MG63 (cell line): ENCODE measurements around the gene SLC2A4. TPM values are rescaled to one million over a fixed set of nuclear protein-coding genes. Genes with fewer than 3 reads are reported as not detected.
"Not testable (repeated sequence)": the region's sequence is repeated elsewhere in the genome, so short reads cannot be mapped to it uniquely, and the experiment has no call there.

Experiments
- DNase-seq: peaks from one replicate; pipeline ENCODE4 v3.0.0-alpha.2; 2020
- H3K27me3 ChIP-seq: fragments of 250-450 bp; sonication (Bioruptor Pico); 2 replicates; pipeline ENCODE4 v1.5.1; 2020; ENCODE audit warnings: mild to moderate bottlenecking, moderate library complexity
- H3K36me3 ChIP-seq: fragments of 250-450 bp; sonication (Bioruptor Pico); 2 replicates; pipeline ENCODE4 v1.5.1; 2020; ENCODE audit warnings: mild to moderate bottlenecking, moderate library complexity
- H3K4me3 ChIP-seq: fragments of 250-450 bp; sonication (Bioruptor Pico); 2 replicates; pipeline ENCODE4 v1.5.1; 2020; ENCODE audit warnings: mild to moderate bottlenecking, moderate library complexity
- H3K9me3 ChIP-seq: fragments of 250-450 bp; sonication (Bioruptor Pico); 2 replicates; pipeline ENCODE4 v1.5.1; 2020; ENCODE audit warnings: mild to moderate bottlenecking, moderate library complexity
- total RNA-seq: library from RNA; depleted of rRNA; stranded (reverse); fragments of >200 nt; shearing (Covaris generic); gene quantifications from 2 replicates; pipeline ENCODE4 v1.2.3, GENCODE V29; 2014; ENCODE audit warnings: low replicate concordance

Gene SLC2A4
- total RNA-seq, 1 experiment from 2014 or later: not detected

GRCh38 chr17:7241783-7242716 lies 39.5 kb upstream of the SLC2A4 start, which contains the start of gene GABARAP:
Gene GABARAP, minus strand, starts transcription at chr17:7242449. Its CDS starts 119 bp downstream, at chr17:7242330.
- DNase-seq: peak; percentile 80
- no peaks in the 10 kb centered on the region for H3K27me3 ChIP-seq
- H3K9me3 ChIP-seq: no peaks in the 10 kb centered on the region
- H3K36me3 ChIP-seq: peaks cover 29% of the 10 kb centered on the region
- peak within 1 kb of the TSS; percentile 91 for H3K4me3 ChIP-seq

- H3K9me3 ChIP-seq: no peaks in the 10 kb centered on the region
- DNase-seq: peak; percentile 87
- peaks cover 24% of the 10 kb centered on the region for H3K36me3 ChIP-seq
- no peaks in the 10 kb centered on the region for H3K27me3 ChIP-seq
- H3K4me3 ChIP-seq: peak overlapping the region; percentile 91
Observed at GRCh38 chr17:7242717-7243452, 38.6 kb upstream of the SLC2A4 start.

DNA sequence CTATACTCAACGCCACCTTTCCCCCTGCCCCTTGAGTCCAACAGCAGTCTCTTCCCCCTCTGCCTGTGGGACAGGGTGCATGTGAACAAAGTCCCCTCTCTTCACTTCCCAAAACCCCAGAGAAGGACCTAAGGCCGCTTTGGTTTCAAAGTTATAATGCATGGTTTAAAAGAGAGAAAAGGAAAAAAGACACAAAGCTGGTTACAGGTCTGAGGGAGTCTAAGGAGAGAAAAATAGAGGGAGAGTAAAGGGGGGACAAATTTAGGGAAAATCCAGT lies 38.1 kb upstream of the SLC2A4 start:
- Histone ChIP-seq H3K9me3 (no peaks in the 10 kb centered on the region), H3K27me3 (no peaks in the 10 kb centered on the region)
- no peak for DNase-seq

DNA sequence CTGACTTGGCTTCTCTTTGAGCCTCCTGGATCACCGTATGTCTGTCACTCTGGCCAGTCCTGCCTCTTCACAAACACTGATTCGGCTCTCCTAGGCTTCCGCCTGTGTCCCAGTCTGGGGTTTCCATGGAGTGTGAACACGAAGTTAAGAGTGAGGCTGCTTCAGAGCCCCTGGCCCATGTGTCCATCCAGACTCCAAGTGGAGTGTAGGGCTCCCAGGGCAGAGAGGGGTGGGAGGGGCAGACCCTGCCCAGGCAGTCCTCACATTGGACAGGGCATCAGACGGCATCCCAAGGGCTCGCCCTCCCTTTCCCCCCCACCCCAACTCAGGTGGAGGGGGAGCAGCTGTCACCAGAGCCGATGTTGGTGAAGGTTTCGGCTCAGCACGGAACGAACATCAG lies 37.7 kb upstream of the SLC2A4 start:
- H3K9me3 ChIP-seq, H3K27me3 ChIP-seq, DNase-seq, H3K4me3 ChIP-seq: not testable (repeated sequence)
- H3K36me3 ChIP-seq: peaks cover 24% of the 10 kb centered on the region

More for the DNA sequence above, 38.1 kb upstream of the SLC2A4 start:
- peak overlapping the region; percentile 91 for H3K4me3 ChIP-seq
- H3K36me3 ChIP-seq: peaks cover 24% of the 10 kb centered on the region

DNA sequence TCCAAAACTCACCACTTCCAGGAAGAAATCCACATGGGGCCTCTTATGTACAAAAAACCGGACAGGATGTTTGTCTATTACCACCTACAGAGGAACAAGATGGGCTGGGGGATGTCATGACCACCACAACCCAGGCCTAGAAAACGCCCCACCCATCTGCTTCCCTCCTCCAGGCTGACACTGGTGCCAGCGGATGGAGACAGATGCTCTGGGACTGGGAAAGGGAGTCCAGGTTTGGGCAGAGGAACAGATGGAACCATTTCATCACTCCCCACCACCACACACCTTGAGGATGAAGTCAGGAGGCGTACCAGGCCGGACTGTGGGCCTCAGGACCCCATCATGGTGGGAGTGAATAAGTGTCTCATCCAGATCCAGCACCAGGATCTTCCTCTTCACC lies 34.7 kb upstream of the SLC2A4 start:
- H3K27me3 ChIP-seq: no peaks in the 10 kb centered on the region
- no peak for DNase-seq
- H3K4me3 ChIP-seq: no peak overlapping the region
- H3K36me3 ChIP-seq: peaks cover 13% of the 10 kb centered on the region
- H3K9me3 ChIP-seq: no peaks in the 10 kb centered on the region

GRCh38 chr17:7248796-7249195 lies 32.7 kb upstream of the SLC2A4 start:
- no peak overlapping the region for H3K4me3 ChIP-seq
- H3K27me3 ChIP-seq: no peaks in the 10 kb centered on the region
- peaks cover 13% of the 10 kb centered on the region for H3K36me3 ChIP-seq
- no peak for DNase-seq
- H3K9me3 ChIP-seq: no peaks in the 10 kb centered on the region

DNA sequence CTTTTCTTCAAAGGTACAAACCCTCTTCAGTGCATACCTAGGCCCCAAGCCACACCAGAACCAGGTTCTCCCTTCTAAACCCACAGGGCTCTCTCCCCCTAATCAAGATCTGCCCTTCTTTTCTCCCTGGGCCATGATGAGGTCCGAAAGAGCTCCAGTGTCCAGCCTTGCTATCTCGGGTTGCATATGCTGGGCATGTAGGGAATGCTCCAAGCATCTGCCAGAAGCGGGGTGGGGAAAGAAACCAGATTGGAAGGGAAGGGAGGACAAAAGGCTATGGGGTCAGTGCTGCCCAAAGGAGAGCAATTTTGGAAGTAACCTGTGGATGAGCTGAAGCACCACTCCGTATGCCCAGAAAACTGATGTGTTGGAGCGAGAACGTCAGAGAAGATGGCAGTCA lies 32.3 kb upstream of the SLC2A4 start:
- peaks cover 15% of the 10 kb centered on the region for H3K36me3 ChIP-seq
- H3K9me3 ChIP-seq: no peaks in the 10 kb centered on the region
- H3K27me3 ChIP-seq: no peaks in the 10 kb centered on the region
- no peak for DNase-seq
- H3K4me3 ChIP-seq: no peak overlapping the region

DNA sequence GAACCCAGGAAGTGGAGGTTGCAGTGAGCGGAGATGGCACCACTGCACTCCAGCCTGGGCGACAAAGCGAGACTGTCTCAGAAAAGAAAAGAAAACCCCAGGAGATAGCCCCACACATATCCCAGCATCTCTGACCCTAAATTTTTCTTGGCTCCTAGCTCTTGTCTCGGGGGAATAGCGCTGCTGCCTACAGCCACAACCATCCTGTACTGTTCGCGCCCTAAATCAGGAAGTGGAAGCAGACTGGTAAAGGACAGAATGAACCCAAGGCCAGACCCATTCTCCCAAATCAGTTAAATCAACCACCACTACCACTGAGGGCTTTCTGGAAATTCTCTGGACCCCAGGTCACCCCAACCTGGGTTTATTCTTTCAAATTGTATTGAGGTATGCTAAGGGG lies 31.7 kb upstream of the SLC2A4 start:
- H3K9me3 ChIP-seq: no peaks in the 10 kb centered on the region
- DNase-seq: no peak
- H3K36me3 ChIP-seq: peaks cover 20% of the 10 kb centered on the region
- peak overlapping the region; percentile 90 for H3K4me3 ChIP-seq
- no peaks in the 10 kb centered on the region for H3K27me3 ChIP-seq

- H3K4me3 ChIP-seq: peak overlapping the region; percentile 90
- no peaks in the 10 kb centered on the region for H3K27me3 ChIP-seq
- no peaks in the 10 kb centered on the region for H3K9me3 ChIP-seq
- no peak for DNase-seq
- peaks cover 17% of the 10 kb centered on the region for H3K36me3 ChIP-seq
Observed at GRCh38 chr17:7250695-7251627, 30.6 kb upstream of the SLC2A4 start.

DNA sequence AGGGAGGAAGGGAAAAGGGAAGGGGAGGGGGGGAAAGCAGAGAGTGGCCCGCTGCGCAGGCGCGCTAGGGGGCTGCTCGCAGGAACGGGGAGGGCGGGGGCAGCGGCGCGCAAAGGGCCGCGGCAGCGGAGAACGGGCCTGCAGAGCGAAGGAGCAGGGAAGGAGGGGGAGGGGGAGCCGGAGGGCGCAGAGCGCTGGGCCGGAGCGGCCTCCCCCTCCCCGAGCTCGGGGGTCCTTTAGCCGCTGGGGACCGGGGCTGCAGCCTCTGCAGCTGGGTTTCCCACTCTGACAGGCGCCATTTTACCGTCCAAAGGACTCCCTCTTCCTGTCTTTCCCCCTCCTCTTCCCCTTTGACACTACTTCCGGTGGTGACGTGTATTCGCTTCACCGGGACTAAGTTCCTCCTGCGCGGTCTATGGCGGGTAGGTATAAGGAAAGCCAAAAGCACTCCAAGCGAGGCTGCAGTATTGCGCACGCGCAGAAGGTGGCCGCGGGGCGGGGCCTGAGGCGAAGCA lies 29.8 kb upstream of the SLC2A4 start, which contains the start of gene CTDNEP1:
Gene CTDNEP1 (minus strand): TSS at position 74 of the 515 bp plus-strand sequence. CDS start 438 bp downstream, outside the sequence.
- H3K4me3 ChIP-seq: peak within 1 kb of the TSS; percentile 90
- no peaks in the 10 kb centered on the region for H3K9me3 ChIP-seq
- H3K36me3 ChIP-seq: peaks cover 19% of the 10 kb centered on the region
- DNase-seq: peak; percentile 94
- no peaks in the 10 kb centered on the region for H3K27me3 ChIP-seq

- no peaks in the 10 kb centered on the region for H3K27me3 ChIP-seq
- H3K9me3 ChIP-seq: no peaks in the 10 kb centered on the region
- peak within 1 kb of the TSS; percentile 90 for H3K4me3 ChIP-seq
- peak; percentile 91 for DNase-seq
- peaks cover 19% of the 10 kb centered on the region for H3K36me3 ChIP-seq
Observed at GRCh38 chr17:7252176-7253043, 29.1 kb upstream of the SLC2A4 start, which contains the start of gene ELP5. Gene ELP5, plus strand, starts transcription at chr17:7252215. Its CDS starts 336 bp downstream, at chr17:7252551.

DNA sequence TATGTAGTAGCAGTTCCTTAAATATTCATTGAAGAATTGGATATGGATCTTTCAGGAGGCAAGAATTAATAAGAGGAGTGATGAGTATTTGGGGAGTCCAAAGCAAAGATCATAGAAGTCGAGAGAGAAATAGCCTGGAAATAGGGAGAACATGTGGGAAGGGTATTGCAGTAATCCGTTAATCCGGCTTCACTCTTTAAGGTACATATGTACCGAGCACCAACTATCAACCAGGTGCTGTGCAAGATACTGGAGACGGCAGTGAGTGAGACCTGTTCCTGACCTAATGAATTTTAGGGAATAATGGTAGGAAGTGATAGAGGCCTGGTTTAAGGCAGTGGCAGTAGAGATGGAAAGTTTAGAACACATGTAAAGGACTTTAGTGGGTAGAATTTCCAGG lies 28.4 kb upstream of the SLC2A4 start:
- Histone ChIP-seq H3K36me3 (peaks cover 21% of the 10 kb centered on the region), H3K27me3 (no peaks in the 10 kb centered on the region), H3K4me3 (peak overlapping the region; percentile 90), H3K9me3 (no peaks in the 10 kb centered on the region)
- no peak for DNase-seq

- H3K4me3 ChIP-seq: no peak overlapping the region
- DNase-seq: no peak
- H3K36me3 ChIP-seq: peaks cover 26% of the 10 kb centered on the region
- no peaks in the 10 kb centered on the region for H3K27me3 ChIP-seq
- H3K9me3 ChIP-seq: no peaks in the 10 kb centered on the region
Observed at GRCh38 chr17:7254511-7254910, 27.0 kb upstream of the SLC2A4 start.

DNA sequence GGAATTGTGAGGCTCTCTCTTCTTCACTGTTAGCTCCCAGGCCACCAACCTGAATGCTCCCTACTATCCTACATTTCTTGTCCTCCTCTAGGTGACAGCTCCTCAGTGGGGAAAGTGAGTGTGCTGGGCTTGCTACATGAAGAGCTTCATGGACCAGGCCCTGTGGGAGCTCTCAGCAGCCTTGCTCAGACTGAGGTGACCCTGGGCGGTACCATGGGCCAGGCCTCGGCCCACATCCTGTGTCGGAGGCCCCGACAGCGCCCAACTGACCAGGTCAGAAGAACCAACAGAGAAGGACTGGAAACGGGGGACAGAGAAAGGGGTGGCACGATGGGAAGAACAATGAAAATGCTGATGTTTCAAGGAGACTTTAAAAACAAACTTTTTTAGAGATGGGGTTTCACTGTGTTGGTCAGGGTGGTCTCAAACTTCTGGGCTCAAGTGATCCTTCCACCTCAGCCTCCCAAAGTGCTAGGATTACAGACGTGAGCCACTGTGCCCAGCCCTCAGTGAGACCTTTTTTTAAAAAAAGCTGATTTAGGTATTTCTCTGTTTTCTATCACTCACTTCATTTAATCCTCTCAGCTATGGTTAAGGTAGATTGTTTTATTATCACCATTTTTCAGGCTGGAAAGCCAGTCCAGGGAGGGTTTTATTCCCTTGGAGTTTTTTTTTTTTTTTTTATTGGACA lies 24.6 kb upstream of the SLC2A4 start:
- Histone ChIP-seq H3K4me3 (no peak overlapping the region), H3K27me3 (no peaks in the 10 kb centered on the region), H3K36me3 (peaks cover 26% of the 10 kb centered on the region), H3K9me3 (no peaks in the 10 kb centered on the region)
- DNase-seq: no peak
